ENCODE data around the gene IDH1.

DNA sequence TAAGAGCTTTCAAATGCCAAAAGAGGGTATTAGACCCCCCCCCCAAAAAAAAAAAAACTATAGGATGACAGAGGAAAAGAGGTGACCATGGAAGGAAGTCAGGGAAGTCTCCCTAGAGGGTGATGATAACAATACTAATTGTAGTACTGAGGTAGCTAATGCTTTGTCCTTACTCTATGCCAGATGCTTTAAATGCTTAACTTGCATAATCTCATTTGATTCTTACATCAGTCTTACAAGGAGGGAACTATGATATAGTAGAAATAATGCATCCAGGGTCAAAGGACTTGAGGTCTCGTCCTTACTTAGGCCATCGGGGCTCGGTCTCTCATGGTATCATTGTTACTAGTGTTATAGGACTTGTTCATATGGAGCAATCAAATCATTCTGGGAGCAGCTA is 9.1 kb downstream of the IDH1 start:
- TF ChIP-seq POLR2A (IDR thresholded peaks at IDR 0.05): no peak
- TF ChIP-seq, protein P1, sequence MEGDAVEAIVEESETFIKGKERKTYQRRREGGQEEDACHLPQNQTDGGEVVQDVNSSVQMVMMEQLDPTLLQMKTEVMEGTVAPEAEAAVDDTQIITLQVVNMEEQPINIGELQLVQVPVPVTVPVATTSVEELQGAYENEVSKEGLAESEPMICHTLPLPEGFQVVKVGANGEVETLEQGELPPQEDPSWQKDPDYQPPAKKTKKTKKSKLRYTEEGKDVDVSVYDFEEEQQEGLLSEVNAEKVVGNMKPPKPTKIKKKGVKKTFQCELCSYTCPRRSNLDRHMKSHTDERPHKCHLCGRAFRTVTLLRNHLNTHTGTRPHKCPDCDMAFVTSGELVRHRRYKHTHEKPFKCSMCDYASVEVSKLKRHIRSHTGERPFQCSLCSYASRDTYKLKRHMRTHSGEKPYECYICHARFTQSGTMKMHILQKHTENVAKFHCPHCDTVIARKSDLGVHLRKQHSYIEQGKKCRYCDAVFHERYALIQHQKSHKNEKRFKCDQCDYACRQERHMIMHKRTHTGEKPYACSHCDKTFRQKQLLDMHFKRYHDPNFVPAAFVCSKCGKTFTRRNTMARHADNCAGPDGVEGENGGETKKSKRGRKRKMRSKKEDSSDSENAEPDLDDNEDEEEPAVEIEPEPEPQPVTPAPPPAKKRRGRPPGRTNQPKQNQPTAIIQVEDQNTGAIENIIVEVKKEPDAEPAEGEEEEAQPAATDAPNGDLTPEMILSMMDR (IDR thresholded peaks at IDR 0.05): no peak

Data from tibial nerve (tissue), 3 donors.